K562 (cell line): Measurements from ENCODE around the gene BORA. TPM values are rescaled to one million over a fixed set of nuclear protein-coding genes. Genes with fewer than 3 reads are reported as not detected.

Experiments used
- ARID1B ChIP-seq: fragments of 450-650 bp; IDR thresholded peaks from 2 replicates; pipeline ENCODE4 v1.6.1; 2016; ENCODE audit warnings: antibody characterized with exemption, mild to moderate bottlenecking, inconsistent platforms
- CHD1 ChIP-seq: fragments of 200-600 bp; sonication (generic); IDR thresholded peaks from one replicate; pipeline ENCODE4 v1.6.1; 2012; ENCODE audit warnings: mild to moderate bottlenecking, moderate library complexity, low read length, inconsistent platforms
- CSDE1 ChIP-seq, 2 experiments: fragments of 450-650 bp; IDR thresholded peaks; 2 replicates each; pipeline ENCODE4 v1.6.1; 2016; ENCODE audit warnings: mild to moderate bottlenecking in 1 of 2
- KLF6 ChIP-seq: fragments of 250-450 bp; sonication (Bioruptor Pico); IDR thresholded peaks from 2 replicates; pipeline ENCODE4 v1.4.0; 2020; ENCODE audit warnings: mild to moderate bottlenecking, moderate library complexity, borderline replicate concordance
- MGA ChIP-seq: fragments of 450-650 bp; IDR thresholded peaks from 2 replicates; pipeline ENCODE4 v1.6.1; 2016; ENCODE audit warnings: mild to moderate bottlenecking, moderate library complexity
- MXD1 ChIP-seq: fragments of 250-450 bp; sonication (Bioruptor Pico); IDR thresholded peaks from 2 replicates; pipeline ENCODE4 v1.8.0; 2021; ENCODE audit warnings: borderline replicate concordance, mild to moderate bottlenecking, moderate library complexity; ENCODE audit not compliant: poor library complexity, severe bottlenecking
- POLR3A ChIP-seq: IDR thresholded peaks from 2 replicates; pipeline ENCODE4 v1.6.1; 2011; ENCODE audit warnings: borderline replicate concordance, mild to moderate bottlenecking, moderate library complexity; ENCODE audit not compliant: insufficient read length, insufficient read depth; ENCODE audit errors: extremely low read depth
- PYGO2 ChIP-seq: fragments of 450-650 bp; IDR thresholded peaks from 2 replicates; pipeline ENCODE4 v1.6.1; 2016; ENCODE audit warnings: mild to moderate bottlenecking, missing genetic modification characterization, moderate library complexity, missing compliant biosample characterization
- SAP30 ChIP-seq: fragments of 200-600 bp; sonication (generic); IDR thresholded peaks from 2 replicates; pipeline ENCODE4 v1.6.1; 2012; ENCODE audit warnings: borderline replicate concordance, low read depth, mild to moderate bottlenecking, moderate library complexity, low read length, control low read depth, inconsistent platforms; ENCODE audit not compliant: insufficient read depth, poor library complexity, severe bottlenecking
- SRSF3 ChIP-seq: fragments of 200-400 bp; formaldehyde crosslinking; IDR thresholded peaks from 2 replicates; pipeline ENCODE4 v1.6.1; 2016; ENCODE audit warnings: mild to moderate bottlenecking, low read length, moderate library complexity; ENCODE audit not compliant: insufficient read depth
- STAT5A ChIP-seq: IDR thresholded peaks from 2 replicates; pipeline ENCODE4 v1.6.1; 2012; ENCODE audit warnings: low read length, inconsistent platforms, borderline replicate concordance
- polyA plus RNA-seq, 8 experiments: library from polyadenylated mRNA; depleted of rRNA in 4 of 8; stranded (reverse) in 5 of 8; unstranded in 3 of 8; fragments of >200 nt; fragmentation: Nextera tagmentation in 2 of 8; fragmentation: Illumina TruSeq in 1 of 8; extraction: Ambion mirVana in 2 of 8; extraction: Trizol in 1 of 8; gene quantifications; 2 replicates each; pipeline versions ENCODE4 v1.2.1 to v1.2.3, GENCODE V29; 2011 to 2014; ENCODE audit warnings: inconsistent platforms in 1 of 8, missing spikeins in 1 of 8
- total RNA-seq, 7 experiments: library from RNA; depleted of rRNA in 6 of 7; stranded (reverse); fragments of >200 nt in 6 of 7; fragmentation: Illumina TruSeq in 2 of 7; extraction: Trizol in 2 of 7; gene quantifications; 2 replicates each; pipeline versions ENCODE4 v1.2.1 to v1.2.3, GENCODE V29; 2011 to 2021; ENCODE audit warnings: low replicate concordance in 1 of 7
- TF ChIP-seq, protein P1 (sequence below): fragments of 250-450 bp; sonication (Bioruptor Pico); IDR thresholded peaks from 2 replicates; pipeline ENCODE4 v1.5.0; 2021

BORA gene
- total and polyA plus RNA-seq, 9 of the 15 experiments (the other 6 are each of a cell fraction or from before 2014, with no cell fraction given) = 12.4 to 21.5 (median 18.2) TPM

- TF ChIP-seq MGA (peak; percentile 21; the same call in 1 of the 2 replicates), SRSF3 (no peak), ARID1B (no peak), SAP30 (peak; percentile 70), CSDE1 (IDR thresholded peaks at IDR 0.05) (no peak), POLR3A (no peak), MXD1 (CRISPR knock-in tag) (no peak), KLF6 (CRISPR knock-in tag) (no peak), CHD1 (peak; percentile 71), PYGO2 (tag) (no peak), STAT5A (no peak)
- TF ChIP-seq, protein P1, sequence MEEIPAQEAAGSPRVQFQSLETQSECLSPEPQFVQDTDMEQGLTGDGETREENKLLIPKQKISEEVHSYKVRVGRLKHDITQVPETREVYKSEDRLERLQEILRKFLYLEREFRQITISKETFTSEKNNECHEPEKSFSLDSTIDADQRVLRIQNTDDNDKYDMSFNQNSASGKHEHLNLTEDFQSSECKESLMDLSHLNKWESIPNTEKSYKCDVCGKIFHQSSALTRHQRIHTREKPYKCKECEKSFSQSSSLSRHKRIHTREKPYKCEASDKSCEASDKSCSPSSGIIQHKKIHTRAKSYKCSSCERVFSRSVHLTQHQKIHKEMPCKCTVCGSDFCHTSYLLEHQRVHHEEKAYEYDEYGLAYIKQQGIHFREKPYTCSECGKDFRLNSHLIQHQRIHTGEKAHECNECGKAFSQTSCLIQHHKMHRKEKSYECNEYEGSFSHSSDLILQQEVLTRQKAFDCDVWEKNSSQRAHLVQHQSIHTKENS (CRISPR knock-in tag) = no peak
These were observed 54.0 kb downstream of the BORA start, which contains the start of the genes DIS3 and PIBF1 (continued) for GRCh38 chr13:72781451-72782439.
